Smooth muscle cell (in vitro differentiated cells): ENCODE results near the gene MAST1. TPM values are rescaled to one million over a fixed set of nuclear protein-coding genes. Genes with fewer than 3 reads are reported as not detected.

Experiments used
- DNase-seq: peaks from one replicate; lab custom pipeline; 2025; ENCODE audit not compliant: unreplicated experiment; lab: John Stamatoyannopoulos, UW
- H2AFZ ChIP-seq: fragments of 200-600 bp; sonication (generic); 2 replicates; pipeline ENCODE4 v1.6.0; 2016; ENCODE audit warnings: antibody characterized with exemption, low read depth, mild to moderate bottlenecking
- H3F3A ChIP-seq: fragments of 200-600 bp; sonication (generic); 2 replicates; pipeline ENCODE4 v1.6.0; 2017; ENCODE audit warnings: antibody characterized with exemption, low read depth
- H3K27ac ChIP-seq: fragments of 200-600 bp; sonication (generic); 2 replicates; pipeline ENCODE4 v1.5.1; 2016; ENCODE audit warnings: low read depth, mild to moderate bottlenecking
- H3K27me3 ChIP-seq: fragments of 200-600 bp; sonication (generic); 2 replicates; pipeline ENCODE4 v1.6.1; 2016; ENCODE audit warnings: low read depth, mild to moderate bottlenecking
- H3K36me3 ChIP-seq: fragments of 200-600 bp; sonication (generic); 2 replicates; pipeline ENCODE4 v1.5.1; 2016; ENCODE audit warnings: low read depth
- H3K4me1 ChIP-seq: fragments of 200-600 bp; sonication (generic); 2 replicates; pipeline ENCODE4 v1.5.1; 2016; ENCODE audit warnings: low read depth
- H3K4me2 ChIP-seq: fragments of 200-600 bp; sonication (generic); 2 replicates; pipeline ENCODE4 v1.6.0; 2016; ENCODE audit warnings: mild to moderate bottlenecking
- H3K4me3 ChIP-seq: fragments of 200-600 bp; sonication (generic); 2 replicates; pipeline ENCODE4 v1.5.1; 2016; ENCODE audit warnings: mild to moderate bottlenecking
- H3K79me2 ChIP-seq: fragments of 200-600 bp; sonication (generic); 2 replicates; pipeline ENCODE4 v1.6.0; 2016; ENCODE audit warnings: low read depth, mild to moderate bottlenecking
- H3K9ac ChIP-seq: fragments of 200-600 bp; sonication (generic); 2 replicates; pipeline ENCODE4 v1.6.0; 2016; ENCODE audit warnings: low read depth
- H3K9me3 ChIP-seq: fragments of 200-600 bp; sonication (generic); replicated peaks from 2 replicates; pipeline ENCODE4 v1.5.1; 2016; ENCODE audit warnings: low read depth
- H4K20me1 ChIP-seq: fragments of 200-600 bp; sonication (generic); 2 replicates; pipeline ENCODE4 v1.6.0; 2016; ENCODE audit warnings: low read depth
- CTCF ChIP-seq: fragments of 200-600 bp; sonication (generic); IDR thresholded peaks from 2 replicates; pipeline ENCODE4 v1.5.1; 2017; ENCODE audit warnings: borderline replicate concordance, mild to moderate bottlenecking, antibody characterized with exemption; ENCODE audit not compliant: insufficient read depth, poor library complexity, severe bottlenecking
- WGBS: methylation state at CpG from one replicate; pipeline ENCODE4 v1.1.7; 2016; ENCODE audit warnings: low lambda C conversion rate; 5-methylcytosine and 5-hydroxymethylcytosine counted together
- polyA plus RNA-seq: library from polyadenylated mRNA; unstranded; fragments of >200 nt; fragmentation: Nextera tagmentation; extraction: Ambion mirVana; gene quantifications from 2 replicates; pipeline ENCODE4 v1.2.1, GENCODE V29; 2016
- total RNA-seq: library from RNA; depleted of rRNA; stranded (reverse); fragments of >200 nt; gene quantifications from 2 replicates; pipeline ENCODE4 v1.2.3, GENCODE V29; 2014

The MAST1 gene
- total and polyA plus RNA-seq, 2 experiments from 2014 or later, result 2.7 to 3.2 TPM

GRCh38 chr19:12882589-12882988, 44.3 kb downstream of the MAST1 start:
- peaks cover 18% of the 10 kb centered on the region for H3K27me3 ChIP-seq
- no peak for TF ChIP-seq CTCF
- no peaks in the 10 kb centered on the region for H3K36me3 ChIP-seq
- DNase-seq, result no peak
- H3K79me2 ChIP-seq, result no peaks in the 10 kb centered on the region
- H3F3A ChIP-seq, result no peaks in the 10 kb centered on the region
- no peak overlapping the region for H3K9ac ChIP-seq
- H2AFZ ChIP-seq, result no peak overlapping the region
- H3K4me2 ChIP-seq, result no peak overlapping the region
- WGBS, result 95% methylated on average over 3 of the region's 3 CpGs
- no peak overlapping the region for H3K4me3 ChIP-seq
- H3K4me1 ChIP-seq, result no peaks in the 10 kb centered on the region
- H3K27ac ChIP-seq, result no peak overlapping the region
- H3K9me3 ChIP-seq, result no peaks in the 10 kb centered on the region
- no peaks in the 10 kb centered on the region for H4K20me1 ChIP-seq

GRCh38 chr19:12884202-12884601, 45.9 kb downstream of the MAST1 start:
- H3K4me2 ChIP-seq, result no peak overlapping the region
- TF ChIP-seq CTCF, result no peak
- H2AFZ ChIP-seq, result no peak overlapping the region
- H4K20me1 ChIP-seq, result no peaks in the 10 kb centered on the region
- DNase-seq, result no peak
- no peaks in the 10 kb centered on the region for H3K9me3 ChIP-seq
- peaks cover 18% of the 10 kb centered on the region for H3K27me3 ChIP-seq
- no peaks in the 10 kb centered on the region for H3K4me1 ChIP-seq
- H3F3A ChIP-seq, result no peaks in the 10 kb centered on the region
- 90% methylated on average over 3 of the region's 3 CpGs for WGBS
- H3K27ac ChIP-seq, result no peak overlapping the region
- H3K36me3 ChIP-seq, result no peaks in the 10 kb centered on the region
- no peak overlapping the region for H3K4me3 ChIP-seq
- no peak overlapping the region for H3K9ac ChIP-seq
- no peaks in the 10 kb centered on the region for H3K79me2 ChIP-seq

DNA sequence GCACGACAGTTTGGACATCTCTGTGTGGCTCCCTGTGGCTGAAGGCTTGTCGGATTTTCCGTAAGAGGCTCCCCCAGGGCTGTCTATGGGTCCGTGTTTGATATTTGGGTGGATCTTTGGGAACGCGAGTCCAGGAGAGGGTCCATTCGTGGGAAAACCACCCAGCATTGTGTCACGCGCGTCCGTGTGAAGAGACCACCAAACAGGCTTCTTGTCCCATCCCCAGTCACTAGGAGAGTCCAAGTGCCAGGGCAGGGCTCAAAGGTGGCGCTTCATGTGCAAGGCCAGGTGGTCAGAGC, 46.3 kb downstream of the MAST1 start:
- no peak overlapping the region for H3K27ac ChIP-seq
- H2AFZ ChIP-seq, result no peak overlapping the region
- no peak overlapping the region for H3K4me3 ChIP-seq
- no peaks in the 10 kb centered on the region for H3K9me3 ChIP-seq
- no peak overlapping the region for H3K9ac ChIP-seq
- peaks cover 18% of the 10 kb centered on the region for H3K27me3 ChIP-seq
- H3K36me3 ChIP-seq, result no peaks in the 10 kb centered on the region
- WGBS, result 78% methylated on average over 12 of the region's 12 CpGs
- TF ChIP-seq CTCF, result no peak
- no peaks in the 10 kb centered on the region for H3K4me1 ChIP-seq
- no peak for DNase-seq
- H4K20me1 ChIP-seq, result no peaks in the 10 kb centered on the region
- H3K4me2 ChIP-seq, result peak overlapping the region; percentile 84
- no peaks in the 10 kb centered on the region for H3F3A ChIP-seq
- no peaks in the 10 kb centered on the region for H3K79me2 ChIP-seq

- H4K20me1 ChIP-seq, result no peaks in the 10 kb centered on the region
- peak overlapping the region; percentile 84 for H3K4me2 ChIP-seq
- no peak for DNase-seq
- peaks cover 18% of the 10 kb centered on the region for H3K27me3 ChIP-seq
- peak overlapping the region; percentile 66 for H2AFZ ChIP-seq
- no peaks in the 10 kb centered on the region for H3K9me3 ChIP-seq
- H3K79me2 ChIP-seq, result no peaks in the 10 kb centered on the region
- peak; percentile 45 for TF ChIP-seq CTCF
- H3K27ac ChIP-seq, result no peak overlapping the region
- peak overlapping the region; percentile 46 for H3K4me3 ChIP-seq
- H3K36me3 ChIP-seq, result no peaks in the 10 kb centered on the region
- H3K9ac ChIP-seq, result no peak overlapping the region
- no peaks in the 10 kb centered on the region for H3F3A ChIP-seq
- H3K4me1 ChIP-seq, result no peaks in the 10 kb centered on the region
- WGBS, result 7% methylated on average over 64 of the region's 73 CpGs
Measured at GRCh38 chr19:12884926-12885748, 46.8 kb downstream of the MAST1 start.
